ENCODE results near the gene HOXB9.

- TF ChIP-seq MLXIP (CRISPR knock-in tag; IDR thresholded peaks at IDR 0.05; ENCODE audit: borderline replicate concordance) (no peak), POLR2A (IDR thresholded peaks at IDR 0.05; ENCODE audit: insufficient read depth in 1 of 2, low read depth in 2 of 2, low read length in 2 of 2) (no peak), SYNCRIP (IDR thresholded peaks at IDR 0.05; ENCODE audit: insufficient read depth, low read depth, low read length) (no peak), PREB (CRISPR knock-in tag; IDR thresholded peaks at IDR 0.05) (no peak), ZBTB44 (CRISPR knock-in tag; IDR thresholded peaks at IDR 0.05) (no peak), POLR2AphosphoS5 (IDR thresholded peaks at IDR 0.05; ENCODE audit: low read depth, low read length) (no peak), SP1 (IDR thresholded peaks at IDR 0.05) (no peak), SP1 (CRISPR knock-in tag; IDR thresholded peaks at IDR 0.05) (no peak), SNAPC5 (CRISPR knock-in tag; IDR thresholded peaks at IDR 0.05; ENCODE audit: borderline replicate concordance) (no peak), MYC (CRISPR knock-in tag; IDR thresholded peaks at IDR 0.05; ENCODE audit: borderline replicate concordance) (no peak), ZBTB34 (CRISPR knock-in tag; IDR thresholded peaks at IDR 0.05) (no peak)
These were observed 4.5 kb downstream of the HOXB9 start for GRCh38 chr17:48621410-48622392.

All from HepG2 (cell line).